HG03342 (cell line): ENCODE data around the gene HK2.
"Not testable (repeated sequence)": the region's sequence is repeated elsewhere in the genome, so short reads cannot be mapped to it uniquely, and the experiment has no call there.

Experiments used
- ATAC-seq: cut with Tn5 transposase; IDR thresholded peaks from one replicate; pipeline ENCODE4 v1.9.1; 2021; ENCODE audit warnings: mild to moderate bottlenecking, moderate library complexity; ENCODE audit not compliant: unreplicated experiment

Gene HK2

DNA sequence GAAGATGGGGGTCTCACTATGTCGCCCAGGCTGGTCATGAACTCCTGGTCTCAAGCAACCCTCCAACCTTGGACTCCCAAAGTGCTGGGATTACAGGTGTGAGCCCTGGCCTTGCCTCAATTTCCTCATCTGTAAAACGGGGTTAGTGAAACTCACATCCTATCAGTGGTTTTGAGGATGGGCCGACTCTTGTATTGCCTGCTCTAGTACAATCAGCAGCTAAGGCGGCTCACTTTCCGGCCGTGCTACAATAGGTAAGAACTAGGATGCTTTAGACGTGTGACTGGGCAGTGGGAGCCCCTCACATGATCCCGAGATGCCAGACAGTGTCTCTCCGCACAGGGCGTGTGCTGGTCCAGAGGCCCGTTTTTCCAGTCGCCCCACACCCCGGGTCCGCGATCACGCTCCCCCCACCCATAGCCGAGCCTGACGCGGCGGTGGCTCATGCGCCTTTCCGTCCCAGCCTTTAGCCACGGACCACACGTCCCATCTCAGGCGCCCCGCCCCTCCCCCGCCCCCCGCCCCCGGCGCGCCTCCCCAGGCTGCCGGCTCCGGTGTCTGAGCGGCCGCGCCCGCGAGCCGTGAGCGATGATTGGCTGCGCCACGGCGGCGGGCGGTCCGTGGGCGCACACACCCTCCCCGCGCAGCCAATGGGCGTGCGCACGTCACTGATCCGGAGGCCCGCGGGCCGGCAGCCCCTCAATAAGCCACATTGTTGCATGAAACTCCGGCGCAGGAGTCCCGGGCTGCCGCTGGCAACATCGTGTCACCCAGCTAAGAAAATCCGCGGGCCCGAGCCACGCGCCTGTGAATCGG, at the start of gene HK2:
TSS of gene HK2 (plus strand) at position 710 of the 816 bp plus-strand sequence. CDS start 454 bp downstream, outside the sequence.
- ATAC-seq, result peak; percentile 79

DNA sequence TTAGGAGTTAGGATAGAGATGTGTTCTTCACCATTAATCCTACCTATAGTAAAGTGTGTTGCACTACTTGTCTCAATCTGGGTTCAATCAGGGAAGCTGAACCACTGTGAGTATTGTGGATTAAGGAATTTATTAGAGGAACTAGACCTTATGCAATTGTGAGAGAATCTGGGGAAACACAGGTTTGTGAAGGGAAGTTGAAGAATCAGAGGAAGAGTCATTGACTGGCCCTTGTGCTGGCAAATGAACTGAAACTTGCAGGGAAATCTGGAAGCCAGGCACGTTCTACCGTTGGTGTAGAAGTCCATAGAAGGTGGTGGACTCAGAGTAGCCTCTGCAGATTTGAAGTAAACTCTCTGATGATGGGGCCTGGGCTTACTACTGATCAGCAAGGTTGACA, 44.7 kb upstream of the HK2 start:
- no peak for ATAC-seq

GRCh38 chr2:74792282-74792681, 41.6 kb upstream of the HK2 start:
- ATAC-seq, result no peak

- ATAC-seq, result not testable (repeated sequence)
Measured at GRCh38 chr2:74794878-74795277, 39.0 kb upstream of the HK2 start.

GRCh38 chr2:74806355-74806839, 27.5 kb upstream of the HK2 start:
- ATAC-seq, result no peak

GRCh38 chr2:74806920-74807319, 27.0 kb upstream of the HK2 start:
- no peak for ATAC-seq

DNA sequence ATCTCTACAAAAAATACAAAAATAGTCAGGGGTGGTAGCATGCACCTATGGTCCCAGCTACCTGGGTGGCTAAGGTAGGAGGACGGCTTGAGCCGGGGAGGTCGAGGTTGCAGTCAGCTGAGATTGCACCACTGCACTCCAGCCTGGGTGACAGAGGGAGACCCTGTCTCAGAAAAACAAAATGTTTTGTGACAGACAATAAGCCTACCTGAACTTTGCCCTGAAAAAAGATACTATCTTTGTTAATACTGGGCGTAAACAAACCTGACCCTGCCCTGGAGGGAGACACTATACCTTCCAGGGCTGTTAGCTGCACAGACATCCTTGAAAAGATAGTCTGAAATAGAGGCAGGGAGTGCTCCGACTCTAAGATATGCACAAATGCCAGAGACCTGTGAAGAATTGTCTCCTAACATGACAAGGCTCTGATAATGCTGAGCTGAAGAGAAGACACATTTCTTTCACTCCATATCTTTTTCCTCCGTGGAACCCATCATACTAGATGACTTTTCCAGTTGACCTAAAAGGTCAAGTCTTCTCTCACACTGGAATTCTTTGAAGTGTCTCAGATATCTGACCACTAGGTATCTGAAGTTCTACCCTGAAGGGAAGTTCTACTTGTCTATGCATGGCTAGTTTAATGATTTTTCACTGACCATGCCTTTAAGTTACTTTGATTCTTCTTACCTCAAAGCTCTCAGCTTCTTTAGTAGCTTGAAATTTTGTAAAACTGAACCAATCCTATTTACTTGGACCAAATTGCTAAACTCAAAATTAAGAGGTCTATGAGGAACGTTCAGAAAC, 20.9 kb upstream of the HK2 start:
- ATAC-seq, result no peak

DNA sequence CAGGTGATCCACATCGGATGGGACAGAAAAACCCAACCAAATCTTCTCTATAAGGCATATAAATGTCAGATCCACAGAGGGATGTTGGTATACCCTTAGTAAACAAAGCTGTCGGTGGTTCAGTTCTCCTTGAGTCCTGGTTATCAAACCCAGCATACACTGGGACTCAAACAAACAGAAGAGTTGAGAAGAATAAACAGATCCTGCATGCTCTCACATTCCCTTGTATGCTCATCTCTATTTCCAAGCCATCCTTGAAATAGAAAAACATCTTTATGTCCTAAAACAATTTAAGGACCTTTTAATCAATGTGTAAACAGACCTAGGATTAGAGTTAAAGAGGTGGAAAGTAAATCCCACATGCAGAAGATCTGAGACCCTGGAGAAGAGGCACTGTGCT, 19.8 kb upstream of the HK2 start:
- ATAC-seq, result no peak

GRCh38 chr2:74815941-74816340, 18.0 kb upstream of the HK2 start:
- ATAC-seq, result no peak

DNA sequence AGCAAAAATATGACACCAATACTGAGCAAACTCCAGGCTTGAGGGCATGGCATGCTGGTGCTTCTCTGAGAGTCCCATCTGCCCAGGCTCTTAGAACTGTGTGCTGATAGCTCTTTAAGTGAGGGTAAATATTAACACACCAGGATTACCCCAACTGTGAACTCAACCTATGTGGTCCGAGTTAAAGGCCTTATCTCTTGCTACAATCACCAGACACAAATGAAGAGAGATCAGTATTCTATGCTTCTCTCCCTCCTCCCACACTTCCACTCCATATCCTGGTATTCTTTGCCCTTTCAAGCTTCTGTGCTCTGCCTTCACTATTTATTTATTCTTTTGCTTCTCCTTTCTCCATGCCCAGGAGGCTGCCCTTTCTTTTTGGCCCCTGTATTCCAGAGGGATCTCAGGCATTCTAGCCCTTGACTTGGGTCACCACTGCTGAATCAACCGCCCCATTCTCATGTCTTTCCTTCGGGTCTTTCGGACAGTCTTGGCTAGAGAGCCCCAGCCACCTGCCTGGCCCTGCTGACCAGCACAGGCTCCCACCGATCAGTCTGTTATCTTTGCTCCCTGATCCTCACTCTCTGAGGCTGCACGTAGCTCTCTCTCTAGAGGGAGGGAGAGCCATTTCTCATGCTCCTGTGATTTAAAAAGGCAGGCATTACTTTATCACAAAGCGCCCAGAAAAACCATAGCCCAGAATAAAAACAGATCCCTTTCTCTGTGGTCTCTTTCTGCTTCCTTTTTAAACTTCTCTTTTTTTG, 17.2 kb upstream of the HK2 start:
- ATAC-seq, result no peak

DNA sequence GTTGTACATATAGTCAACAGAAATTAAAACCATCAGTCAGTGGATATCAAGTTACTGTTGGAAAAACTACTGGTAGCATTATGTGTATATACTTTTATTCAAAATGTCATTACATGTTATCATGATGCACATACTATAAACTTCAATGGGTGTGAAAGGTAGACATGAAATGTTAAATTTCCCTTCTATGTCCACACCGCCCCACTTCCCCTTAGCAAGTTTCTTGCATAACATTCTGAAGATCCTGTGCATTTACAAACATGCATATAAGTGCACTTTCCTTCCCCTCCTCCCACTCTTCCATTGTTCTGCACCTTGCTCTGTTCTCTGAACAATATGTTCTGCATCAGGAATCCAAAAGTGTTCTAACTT, 16.6 kb upstream of the HK2 start:
- ATAC-seq, result no peak

- no peak for ATAC-seq
Measured at GRCh38 chr2:74819702-74820101, 14.2 kb upstream of the HK2 start.

GRCh38 chr2:74821177-74822126, 12.5 kb upstream of the HK2 start:
- ATAC-seq, result no peak

GRCh38 chr2:74822771-74823566, 11.0 kb upstream of the HK2 start:
- no peak for ATAC-seq

GRCh38 chr2:74824679-74825078, 9.2 kb upstream of the HK2 start:
- no peak for ATAC-seq

GRCh38 chr2:74828543-74828942, 5.4 kb upstream of the HK2 start:
- no peak for ATAC-seq

DNA sequence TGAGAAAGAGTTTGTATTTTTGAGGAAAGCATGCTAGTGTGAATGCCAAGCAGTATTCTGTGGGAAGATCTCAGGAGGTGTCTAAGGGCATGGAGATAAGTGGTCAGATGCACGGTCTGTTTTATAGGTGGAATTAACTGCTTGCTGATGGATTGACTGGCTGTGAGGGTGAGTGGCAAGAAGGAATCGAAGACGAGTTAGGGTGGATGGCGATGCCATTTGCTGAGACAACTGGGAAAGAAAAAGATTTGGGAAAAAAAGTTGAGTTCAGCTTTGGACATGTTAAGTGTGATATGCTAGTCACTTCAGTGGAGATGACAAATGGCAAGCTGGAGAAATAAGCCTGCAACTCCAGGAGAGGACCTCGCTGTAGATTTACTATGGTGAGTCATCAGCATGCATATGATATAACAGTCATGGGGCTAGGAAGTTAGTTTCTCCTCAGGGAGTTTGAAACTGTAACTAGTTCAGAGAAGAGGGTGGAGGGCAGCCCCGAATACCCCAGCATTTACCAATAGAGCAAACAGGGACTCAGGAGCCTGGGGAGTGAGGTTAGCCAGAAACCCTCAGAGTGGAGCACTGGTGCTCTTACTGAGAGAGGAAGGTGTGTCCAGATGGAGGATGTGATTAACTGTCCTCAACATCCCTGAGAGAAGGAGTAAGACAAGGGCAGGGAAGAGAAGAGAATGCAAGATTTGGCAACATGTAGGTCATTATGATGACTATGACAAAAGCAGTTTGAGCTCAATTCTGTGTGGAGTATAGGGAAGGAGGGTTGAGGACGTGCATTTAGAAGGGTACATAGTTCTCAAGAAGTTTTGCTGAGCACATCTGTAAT, 2.0 kb upstream of the HK2 start:
- no peak for ATAC-seq

DNA sequence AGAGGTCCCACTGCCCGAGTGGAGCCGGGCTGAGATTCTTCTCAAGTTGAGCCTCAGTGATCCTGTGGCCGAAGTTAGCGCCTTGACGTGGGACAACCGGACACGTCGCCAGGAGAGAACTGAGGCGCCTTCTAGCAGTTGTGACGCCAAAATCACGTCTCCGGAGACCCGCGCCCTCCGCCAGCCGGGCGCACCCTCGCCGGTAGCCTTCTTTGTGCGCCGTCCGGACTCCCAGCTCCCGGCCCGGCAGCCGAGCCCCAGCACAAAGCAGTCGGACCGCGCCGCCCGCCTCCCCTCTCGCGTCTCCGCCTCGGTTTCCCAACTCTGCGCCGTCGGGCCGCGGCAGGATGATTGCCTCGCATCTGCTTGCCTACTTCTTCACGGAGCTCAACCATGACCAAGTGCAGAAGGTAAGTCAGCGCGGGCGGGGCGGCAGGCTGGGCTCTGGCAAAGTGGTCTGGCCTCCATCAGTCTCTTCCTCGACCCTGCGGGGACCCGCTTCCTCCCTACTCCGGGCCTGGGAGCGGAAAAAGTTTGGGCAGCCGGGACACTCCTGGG, 386 bp downstream of the HK2 start:
- peak; percentile 12 for ATAC-seq
